HepG2 (cell line): ENCODE measurements around the gene EIF6. TPM values are rescaled to one million over a fixed set of nuclear protein-coding genes. Genes with fewer than 3 reads are reported as not detected.
A peak's percentile ranks its signal among the peaks of the same experiment; 100 is the strongest.

ENCODE experiments used
- ARNT2 ChIP-seq: sonication (generic); formaldehyde crosslinking; IDR thresholded peaks from 2 replicates; pipeline ENCODE4 v1.8.0; 2022; ENCODE audit warnings: mild to moderate bottlenecking, low read depth, missing genetic modification reagents, moderate library complexity
- EED ChIP-seq: sonication (generic); formaldehyde crosslinking; IDR thresholded peaks from 2 replicates; pipeline ENCODE4 v1.5.0; 2020; ENCODE audit warnings: mild to moderate bottlenecking, missing genetic modification reagents
- GATAD1 ChIP-seq: IDR thresholded peaks from 2 replicates; pipeline ENCODE4 v1.6.1; 2016; ENCODE audit warnings: missing genetic modification reagents, missing compliant biosample characterization
- HOXA3 ChIP-seq: sonication (generic); formaldehyde crosslinking; IDR thresholded peaks from 2 replicates; pipeline ENCODE4 v1.5.0; 2020; ENCODE audit warnings: missing genetic modification reagents
- POLR2A ChIP-seq, 2 experiments: IDR thresholded peaks; 2 replicates each; pipeline ENCODE4 v1.6.1; 2011; ENCODE audit warnings: low read depth in 2 of 2, low read length in 2 of 2, mild to moderate bottlenecking in 1 of 2, moderate library complexity in 1 of 2; ENCODE audit not compliant: insufficient read depth in 1 of 2
- POLR2G ChIP-seq: fragments of 200-400 bp; formaldehyde crosslinking; IDR thresholded peaks from 2 replicates; pipeline ENCODE4 v1.6.1; 2018; ENCODE audit warnings: mild to moderate bottlenecking, low read depth, low read length, moderate library complexity
- THAP7 ChIP-seq: sonication (generic); formaldehyde crosslinking; IDR thresholded peaks from 2 replicates; pipeline ENCODE4 v1.8.1; 2023; ENCODE audit warnings: mild to moderate bottlenecking, missing genetic modification reagents
- THYN1 ChIP-seq: sonication (generic); formaldehyde crosslinking; IDR thresholded peaks from 2 replicates; pipeline ENCODE4 v1.8.1; 2023; ENCODE audit warnings: low read depth, mild to moderate bottlenecking, moderate library complexity, missing genetic modification reagents, borderline replicate concordance
- YY1 ChIP-seq: IDR thresholded peaks from 2 replicates; pipeline ENCODE4 v1.6.1; 2011; ENCODE audit warnings: low read length, low read depth, moderate library complexity, mild to moderate bottlenecking; ENCODE audit not compliant: insufficient read depth, insufficient replicate concordance
- ZMYM3 ChIP-seq: sonication (generic); formaldehyde crosslinking; IDR thresholded peaks from 2 replicates; pipeline ENCODE4 v1.5.1; 2020; ENCODE audit warnings: mild to moderate bottlenecking, missing genetic modification reagents
- ZNF292 ChIP-seq: sonication (generic); formaldehyde crosslinking; IDR thresholded peaks from 2 replicates; pipeline ENCODE4 v1.8.1; 2022; ENCODE audit warnings: mild to moderate bottlenecking, low read depth, missing genetic modification reagents, borderline replicate concordance
- ZNF703 ChIP-seq: sonication (generic); formaldehyde crosslinking; IDR thresholded peaks from 2 replicates; pipeline ENCODE4 v1.5.1; 2020; ENCODE audit warnings: missing genetic modification reagents, mild to moderate bottlenecking, moderate library complexity, borderline replicate concordance
- ZSCAN22 ChIP-seq: sonication (generic); formaldehyde crosslinking; IDR thresholded peaks from 2 replicates; pipeline ENCODE4 v1.4.0; 2020; ENCODE audit warnings: mild to moderate bottlenecking, missing genetic modification reagents
- polyA plus RNA-seq, 8 experiments: library from polyadenylated mRNA; depleted of rRNA in 3 of 8; stranded (reverse) in 7 of 8; unstranded in 1 of 8; fragments of >200 nt; fragmentation: Illumina TruSeq in 4 of 8; extraction: Trizol in 4 of 8; gene quantifications; 2 replicates each; pipeline versions ENCODE4 v1.2.1 to v1.2.3, GENCODE V29; 2011 to 2016; ENCODE audit warnings: low read depth in 4 of 8, missing spikeins in 1 of 8, mixed read lengths in 1 of 8; ENCODE audit not compliant: insufficient read depth in 1 of 8
- total RNA-seq, 5 experiments: library from RNA; depleted of rRNA; stranded (reverse); fragments of >200 nt; fragmentation: Illumina TruSeq; extraction: Trizol; gene quantifications; 2 replicates each; pipeline ENCODE4 v1.2.3, GENCODE V29; 2016; ENCODE audit warnings: low read depth in 1 of 5
- TF ChIP-seq, protein P1 (sequence below), 2 experiments: sonication (generic) in 1 of 2; formaldehyde crosslinking in 1 of 2; IDR thresholded peaks; 2 replicates each; pipeline versions ENCODE4 v1.6.1 to v1.9.0; 2014 to 2022; ENCODE audit warnings: antibody characterized with exemption in 1 of 2, borderline replicate concordance in 1 of 2, inconsistent platforms in 1 of 2, low read depth in 1 of 2, missing genetic modification reagents in 1 of 2
- TF ChIP-seq, protein P2 (sequence below): sonication (generic); formaldehyde crosslinking; IDR thresholded peaks from 2 replicates; pipeline ENCODE4 v1.5.1; 2020; ENCODE audit warnings: missing genetic modification reagents, mild to moderate bottlenecking, borderline replicate concordance
- TF ChIP-seq, protein P3 (sequence below): sonication (generic); formaldehyde crosslinking; IDR thresholded peaks from 2 replicates; pipeline ENCODE4 v1.8.1; 2023; ENCODE audit warnings: missing genetic modification reagents, inconsistent platforms, borderline replicate concordance
- TF ChIP-seq, protein P4 (sequence below): sonication (generic); formaldehyde crosslinking; IDR thresholded peaks from 2 replicates; pipeline ENCODE4 v1.4.0; 2020; ENCODE audit warnings: missing genetic modification reagents, borderline replicate concordance

The EIF6 gene
- total and polyA plus RNA-seq, 2 of the 13 experiments (the other 11 are each of a cell fraction or from before 2014, with no cell fraction given), result 462 to 466 TPM

DNA sequence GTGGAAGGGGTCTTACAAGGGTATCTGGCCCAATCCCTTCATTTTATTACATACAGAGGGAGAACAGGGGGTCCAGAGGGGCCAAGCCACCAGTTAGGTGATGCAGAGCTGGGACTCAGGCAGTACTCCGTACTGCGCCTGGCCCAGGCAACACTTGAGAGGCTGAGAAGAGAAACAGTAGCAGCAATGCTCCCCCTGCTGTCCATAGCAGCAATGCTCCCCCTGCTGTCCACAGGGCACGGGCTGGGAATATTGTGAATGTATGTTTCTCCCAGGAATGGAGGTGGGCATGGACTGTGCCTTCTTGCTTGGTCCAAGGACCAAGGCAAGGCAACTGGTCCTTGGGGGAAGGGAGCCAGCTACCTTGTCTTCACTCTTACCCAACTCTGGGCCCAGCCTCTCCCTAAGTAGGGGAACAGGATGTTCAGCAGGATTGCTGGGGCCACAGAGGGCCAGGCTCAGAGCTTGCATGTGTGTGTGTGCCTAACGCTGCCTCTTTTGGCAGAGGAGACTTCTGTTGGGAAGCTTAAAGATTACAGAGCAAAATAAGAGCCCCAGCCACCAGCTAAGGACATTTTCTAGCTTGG lies 22.5 kb upstream of the EIF6 start (continued):
- TF ChIP-seq, protein P1, sequence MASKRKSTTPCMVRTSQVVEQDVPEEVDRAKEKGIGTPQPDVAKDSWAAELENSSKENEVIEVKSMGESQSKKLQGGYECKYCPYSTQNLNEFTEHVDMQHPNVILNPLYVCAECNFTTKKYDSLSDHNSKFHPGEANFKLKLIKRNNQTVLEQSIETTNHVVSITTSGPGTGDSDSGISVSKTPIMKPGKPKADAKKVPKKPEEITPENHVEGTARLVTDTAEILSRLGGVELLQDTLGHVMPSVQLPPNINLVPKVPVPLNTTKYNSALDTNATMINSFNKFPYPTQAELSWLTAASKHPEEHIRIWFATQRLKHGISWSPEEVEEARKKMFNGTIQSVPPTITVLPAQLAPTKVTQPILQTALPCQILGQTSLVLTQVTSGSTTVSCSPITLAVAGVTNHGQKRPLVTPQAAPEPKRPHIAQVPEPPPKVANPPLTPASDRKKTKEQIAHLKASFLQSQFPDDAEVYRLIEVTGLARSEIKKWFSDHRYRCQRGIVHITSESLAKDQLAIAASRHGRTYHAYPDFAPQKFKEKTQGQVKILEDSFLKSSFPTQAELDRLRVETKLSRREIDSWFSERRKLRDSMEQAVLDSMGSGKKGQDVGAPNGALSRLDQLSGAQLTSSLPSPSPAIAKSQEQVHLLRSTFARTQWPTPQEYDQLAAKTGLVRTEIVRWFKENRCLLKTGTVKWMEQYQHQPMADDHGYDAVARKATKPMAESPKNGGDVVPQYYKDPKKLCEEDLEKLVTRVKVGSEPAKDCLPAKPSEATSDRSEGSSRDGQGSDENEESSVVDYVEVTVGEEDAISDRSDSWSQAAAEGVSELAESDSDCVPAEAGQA (IDR thresholded peaks at IDR 0.05; ENCODE audit: low read depth), result no peak
- TF ChIP-seq, protein P1 (CRISPR knock-in tag; IDR thresholded peaks at IDR 0.05; ENCODE audit: borderline replicate concordance), result no peak
- TF ChIP-seq ZSCAN22 (CRISPR knock-in tag) (no peak), ARNT2 (CRISPR knock-in tag) (no peak), HOXA3 (CRISPR knock-in tag) (peak; percentile 49; the same call in 1 of the 2 replicates), GATAD1 (CRISPR knock-in tag) (no peak), THAP7 (no peak), ZNF703 (no peak), ZNF292 (CRISPR knock-in tag) (no peak), YY1 (peak; percentile 55), EED (CRISPR knock-in tag) (no peak), POLR2G (no peak), POLR2A (IDR thresholded peaks at IDR 0.05; ENCODE audit: insufficient read depth in 1 of 2, low read depth in 2 of 2, low read length in 2 of 2) (no peak), ZMYM3 (CRISPR knock-in tag) (peak; percentile 46; the same call in 1 of the 2 replicates), THYN1 (CRISPR knock-in tag) (no peak)
- TF ChIP-seq, protein P2, sequence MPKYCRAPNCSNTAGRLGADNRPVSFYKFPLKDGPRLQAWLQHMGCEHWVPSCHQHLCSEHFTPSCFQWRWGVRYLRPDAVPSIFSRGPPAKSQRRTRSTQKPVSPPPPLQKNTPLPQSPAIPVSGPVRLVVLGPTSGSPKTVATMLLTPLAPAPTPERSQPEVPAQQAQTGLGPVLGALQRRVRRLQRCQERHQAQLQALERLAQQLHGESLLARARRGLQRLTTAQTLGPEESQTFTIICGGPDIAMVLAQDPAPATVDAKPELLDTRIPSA (CRISPR knock-in tag), result no peak
- TF ChIP-seq, protein P3, sequence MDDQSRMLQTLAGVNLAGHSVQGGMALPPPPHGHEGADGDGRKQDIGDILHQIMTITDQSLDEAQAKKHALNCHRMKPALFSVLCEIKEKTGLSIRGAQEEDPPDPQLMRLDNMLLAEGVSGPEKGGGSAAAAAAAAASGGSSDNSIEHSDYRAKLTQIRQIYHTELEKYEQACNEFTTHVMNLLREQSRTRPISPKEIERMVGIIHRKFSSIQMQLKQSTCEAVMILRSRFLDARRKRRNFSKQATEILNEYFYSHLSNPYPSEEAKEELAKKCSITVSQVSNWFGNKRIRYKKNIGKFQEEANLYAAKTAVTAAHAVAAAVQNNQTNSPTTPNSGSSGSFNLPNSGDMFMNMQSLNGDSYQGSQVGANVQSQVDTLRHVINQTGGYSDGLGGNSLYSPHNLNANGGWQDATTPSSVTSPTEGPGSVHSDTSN (CRISPR knock-in tag), result no peak
- TF ChIP-seq, protein P4, sequence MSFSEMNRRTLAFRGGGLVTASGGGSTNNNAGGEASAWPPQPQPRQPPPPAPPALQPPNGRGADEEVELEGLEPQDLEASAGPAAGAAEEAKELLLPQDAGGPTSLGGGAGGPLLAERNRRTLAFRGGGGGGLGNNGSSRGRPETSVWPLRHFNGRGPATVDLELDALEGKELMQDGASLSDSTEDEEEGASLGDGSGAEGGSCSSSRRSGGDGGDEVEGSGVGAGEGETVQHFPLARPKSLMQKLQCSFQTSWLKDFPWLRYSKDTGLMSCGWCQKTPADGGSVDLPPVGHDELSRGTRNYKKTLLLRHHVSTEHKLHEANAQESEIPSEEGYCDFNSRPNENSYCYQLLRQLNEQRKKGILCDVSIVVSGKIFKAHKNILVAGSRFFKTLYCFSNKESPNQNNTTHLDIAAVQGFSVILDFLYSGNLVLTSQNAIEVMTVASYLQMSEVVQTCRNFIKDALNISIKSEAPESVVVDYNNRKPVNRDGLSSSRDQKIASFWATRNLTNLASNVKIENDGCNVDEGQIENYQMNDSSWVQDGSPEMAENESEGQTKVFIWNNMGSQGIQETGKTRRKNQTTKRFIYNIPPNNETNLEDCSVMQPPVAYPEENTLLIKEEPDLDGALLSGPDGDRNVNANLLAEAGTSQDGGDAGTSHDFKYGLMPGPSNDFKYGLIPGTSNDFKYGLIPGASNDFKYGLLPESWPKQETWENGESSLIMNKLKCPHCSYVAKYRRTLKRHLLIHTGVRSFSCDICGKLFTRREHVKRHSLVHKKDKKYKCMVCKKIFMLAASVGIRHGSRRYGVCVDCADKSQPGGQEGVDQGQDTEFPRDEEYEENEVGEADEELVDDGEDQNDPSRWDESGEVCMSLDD (CRISPR knock-in tag), result no peak
